CD1c-positive myeloid dendritic cell (primary cell): ENCODE results near the gene HOXC10.

Source experiments
- DNase-seq: peaks from one replicate; pipeline ENCODE4 v3.0.0-alpha.2; 2016; ENCODE audit errors: extremely low spot score

The HOXC10 gene

DNA sequence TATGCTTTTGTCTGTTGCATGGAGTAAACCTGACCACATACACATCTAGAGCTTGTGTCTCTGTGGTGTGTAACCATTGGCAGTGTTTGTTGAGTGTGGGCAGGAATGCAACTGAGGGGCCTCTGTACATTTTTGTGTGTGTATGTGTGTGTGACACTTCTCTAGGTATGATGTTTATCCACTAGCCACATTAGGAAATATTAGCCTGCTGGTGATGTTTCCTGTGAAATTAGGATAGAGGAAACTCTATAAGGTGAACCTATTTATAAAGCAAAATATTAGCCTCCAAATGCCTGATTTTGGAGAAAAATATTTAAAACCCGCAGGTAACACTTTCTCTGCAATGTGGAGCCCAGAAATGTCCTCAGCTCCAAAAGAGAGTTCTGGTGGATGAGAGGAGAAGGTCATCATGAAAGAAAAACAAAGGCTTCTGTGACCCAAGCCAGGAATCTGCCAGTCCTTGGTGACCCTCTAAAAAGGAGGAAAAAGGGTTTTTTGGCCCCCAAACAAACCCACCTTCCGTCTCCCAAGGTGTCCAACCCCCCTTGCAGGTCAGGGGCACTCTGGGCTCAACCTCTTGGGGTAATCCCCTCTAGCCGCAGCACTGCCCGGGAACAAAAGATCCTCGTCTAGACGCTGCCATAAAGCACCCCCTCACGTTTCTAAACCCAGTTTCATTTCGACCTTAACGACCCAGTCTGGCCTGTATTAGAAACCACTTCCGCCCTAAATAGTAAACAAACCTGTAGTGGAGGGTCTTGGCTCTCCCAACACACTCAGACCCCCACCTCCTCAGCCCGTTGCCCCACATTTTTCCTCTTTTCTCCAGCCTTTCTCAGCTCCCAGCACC, 7.1 kb upstream of the HOXC10 start:
- DNase-seq, result no peak

DNA sequence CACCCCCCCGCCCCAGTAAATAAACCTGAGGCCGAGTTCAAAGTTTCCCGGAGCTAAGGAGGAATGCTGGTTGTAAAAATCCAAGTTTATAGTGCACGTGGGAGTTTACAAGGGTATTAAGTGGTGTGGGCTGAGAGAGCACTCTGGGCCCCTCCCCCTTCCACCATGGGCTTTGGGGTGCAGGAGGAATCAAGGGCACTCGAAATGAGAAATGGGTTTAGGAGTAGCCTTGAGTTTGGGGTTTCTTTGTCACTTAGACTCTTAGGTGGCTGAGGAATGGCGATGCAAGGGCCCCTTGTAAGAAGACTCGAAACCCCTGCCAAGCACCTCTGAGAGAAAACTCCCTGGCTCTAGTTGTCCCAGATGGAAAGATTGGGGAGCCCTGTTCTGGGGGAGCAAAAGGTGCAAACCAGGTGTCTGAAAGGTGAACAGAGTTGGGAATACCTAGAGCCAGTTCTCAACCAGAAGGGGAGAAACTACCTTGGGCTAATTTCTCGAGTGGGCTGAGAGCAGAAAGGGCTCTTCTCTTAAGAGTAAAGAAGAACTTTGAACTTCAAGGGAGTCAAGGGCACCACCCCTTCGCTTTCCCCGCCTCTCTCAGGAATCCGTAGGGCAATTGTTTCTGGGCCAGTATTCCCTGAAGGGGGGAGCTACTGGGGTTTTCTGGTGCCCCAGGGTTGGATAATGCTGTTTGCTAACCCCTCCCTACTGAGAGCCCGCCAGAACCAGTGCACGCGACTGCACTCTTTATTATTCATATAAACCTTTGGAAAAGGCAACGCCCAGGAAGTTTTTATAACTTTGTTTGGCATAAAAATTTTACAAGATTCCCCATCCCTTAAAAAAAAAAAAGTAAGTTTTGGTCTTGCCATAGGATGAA, 6.2 kb upstream of the HOXC10 start:
- no peak for DNase-seq

DNA sequence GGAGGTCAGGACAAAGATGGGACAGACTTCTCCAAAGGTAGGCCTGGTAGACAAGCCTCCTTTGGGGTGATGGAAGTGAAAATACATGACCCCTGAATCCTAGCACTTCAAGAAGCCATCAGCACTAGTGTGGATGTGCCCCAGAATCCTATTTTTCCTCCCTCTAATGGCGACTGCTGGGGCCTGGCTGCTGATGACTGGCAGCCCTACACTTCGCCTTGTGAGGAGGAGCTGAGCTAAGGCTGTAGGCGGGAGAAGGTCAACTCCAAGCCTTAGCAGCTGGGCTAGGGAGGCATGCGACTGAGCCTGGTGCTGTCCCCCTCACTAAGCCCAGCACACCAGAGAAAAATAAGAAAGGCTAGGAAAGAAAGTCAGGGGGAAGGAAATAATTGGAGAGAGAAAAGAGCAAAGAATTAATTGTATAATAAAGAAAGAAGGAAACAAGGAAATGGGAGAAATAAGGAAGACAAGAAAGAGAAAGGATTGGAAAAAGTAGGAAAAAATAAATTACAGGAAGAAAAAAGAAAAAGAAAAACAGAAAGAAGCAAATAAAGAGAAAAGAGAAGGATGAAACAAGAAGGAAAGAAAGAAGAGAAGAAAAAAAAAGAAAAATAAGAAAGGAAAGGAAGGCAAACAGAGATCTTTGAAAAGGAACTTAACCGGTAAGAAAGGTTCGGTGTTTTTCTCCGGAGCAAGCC, 4.7 kb upstream of the HOXC10 start:
- no peak for DNase-seq

DNA sequence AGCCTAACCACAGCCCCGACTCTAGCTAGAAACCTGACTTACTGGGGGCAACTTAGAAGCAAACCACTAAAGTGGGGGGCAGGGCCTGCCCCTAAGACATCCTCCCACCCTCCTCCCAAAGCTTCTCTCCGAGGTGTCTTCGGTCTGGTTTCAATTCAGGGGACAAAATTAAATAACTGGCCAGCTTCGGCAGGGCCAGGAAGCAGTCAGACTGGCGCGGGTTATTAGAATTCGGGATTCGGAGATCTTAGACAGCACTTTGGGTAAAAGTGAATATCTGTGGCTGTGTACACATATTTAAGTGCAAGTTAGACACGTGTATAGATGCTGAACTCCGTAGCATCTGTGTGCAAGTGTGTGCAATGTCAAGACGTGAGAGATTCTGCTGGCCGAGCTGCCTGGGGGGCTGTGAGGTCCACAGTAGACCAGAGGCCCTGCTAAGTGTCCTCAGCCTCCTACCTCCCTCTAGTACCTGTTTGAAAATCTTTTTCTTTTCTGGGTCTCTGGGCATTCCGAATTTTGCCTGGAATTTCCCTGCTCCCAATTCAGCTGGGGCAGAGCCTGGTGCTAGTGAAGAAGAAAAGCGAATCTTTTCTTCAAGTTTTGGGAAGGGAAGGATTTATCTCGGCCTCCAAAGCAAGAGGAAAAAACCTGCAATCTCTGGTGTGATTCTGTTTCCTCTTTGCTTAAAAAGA, 4.0 kb upstream of the HOXC10 start:
- no peak for DNase-seq

DNA sequence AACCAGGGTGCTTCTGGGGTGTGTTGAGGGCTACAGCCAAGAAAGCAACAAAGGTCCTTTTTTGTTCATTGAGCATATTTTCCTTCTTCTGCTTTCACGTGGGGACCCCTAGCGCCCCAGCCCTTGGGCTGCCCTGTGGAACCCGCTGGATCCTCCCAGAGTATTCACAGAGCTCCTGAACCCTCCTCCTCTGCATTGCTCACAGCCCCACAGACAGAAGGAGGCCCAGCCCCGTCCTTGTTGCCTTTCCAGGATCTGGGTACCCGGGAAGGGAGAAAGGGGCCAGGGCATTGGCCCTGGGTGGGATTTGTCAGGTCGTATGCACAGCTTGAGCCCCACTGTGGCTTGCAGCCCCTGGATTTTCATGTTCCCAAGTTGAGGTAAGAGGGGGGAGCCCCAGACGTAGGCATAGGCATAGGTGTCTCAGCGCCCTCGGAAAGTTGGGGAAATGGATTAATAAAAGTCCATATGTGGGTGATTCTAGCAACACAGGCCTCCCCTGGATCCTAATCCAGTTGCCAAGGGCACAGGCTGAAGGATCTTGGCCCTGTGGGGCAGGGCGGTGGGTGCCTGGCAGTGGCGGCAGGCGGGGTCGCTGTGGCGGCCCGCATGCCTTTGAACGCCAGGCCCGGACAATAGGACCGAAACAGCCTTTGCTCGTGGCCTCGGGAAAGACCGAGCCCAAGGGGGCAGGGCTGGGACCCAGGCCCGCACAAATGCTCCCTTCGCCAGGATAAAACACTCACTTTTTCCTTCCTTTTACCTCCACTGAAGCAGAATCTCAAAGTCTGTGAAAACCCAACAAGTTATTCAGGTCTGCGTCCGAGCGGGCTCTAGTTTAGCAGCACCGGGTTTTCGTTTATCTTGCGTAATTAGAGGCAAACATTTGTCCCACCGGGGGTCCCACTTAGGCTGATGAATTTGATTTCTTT, 3.0 kb upstream of the HOXC10 start:
- no peak for DNase-seq

DNA sequence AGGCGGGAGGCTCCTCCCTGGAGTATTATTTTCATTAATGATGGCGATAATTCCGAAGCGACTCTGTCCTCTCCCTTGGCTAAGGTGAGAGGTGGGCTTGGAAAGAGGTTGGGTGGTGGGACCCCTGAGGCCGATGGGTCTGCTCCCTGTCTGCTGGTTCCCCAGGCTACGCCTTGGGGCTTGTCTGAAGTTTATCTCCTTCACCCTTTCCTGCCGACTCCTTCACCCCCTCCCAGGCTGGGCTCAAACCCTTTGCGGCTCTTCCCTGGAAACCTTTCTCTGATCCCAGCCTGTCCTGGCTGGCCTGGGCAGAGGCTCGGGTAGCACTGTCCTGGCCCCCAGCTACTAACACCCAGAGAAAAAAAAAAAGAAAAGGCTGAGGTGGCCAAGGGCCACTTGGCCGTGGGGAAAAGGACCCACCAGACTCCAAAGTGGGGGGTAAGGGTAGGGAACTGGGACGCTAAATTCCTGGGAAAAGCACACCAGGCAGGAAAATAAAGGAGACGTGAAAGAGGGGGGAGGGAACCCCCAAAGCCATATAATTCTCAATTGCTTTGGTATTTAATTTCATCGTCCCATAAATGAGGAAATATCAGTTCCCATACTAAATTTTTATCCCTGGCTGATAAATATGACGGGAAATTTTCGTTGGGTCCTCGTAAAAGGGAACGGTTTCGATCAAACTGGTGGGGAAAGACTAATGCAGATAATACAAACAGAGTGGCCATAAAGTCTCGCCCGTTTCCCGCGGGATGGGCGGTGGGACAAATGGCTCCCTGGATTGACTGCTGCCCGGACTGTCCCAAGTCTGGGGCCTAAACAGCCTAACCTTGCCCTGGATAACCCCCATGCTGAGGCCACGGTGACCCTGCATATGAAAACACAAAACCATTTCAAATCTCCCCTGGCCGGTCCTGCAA, 2.0 kb upstream of the HOXC10 start:
- no peak for DNase-seq

DNA sequence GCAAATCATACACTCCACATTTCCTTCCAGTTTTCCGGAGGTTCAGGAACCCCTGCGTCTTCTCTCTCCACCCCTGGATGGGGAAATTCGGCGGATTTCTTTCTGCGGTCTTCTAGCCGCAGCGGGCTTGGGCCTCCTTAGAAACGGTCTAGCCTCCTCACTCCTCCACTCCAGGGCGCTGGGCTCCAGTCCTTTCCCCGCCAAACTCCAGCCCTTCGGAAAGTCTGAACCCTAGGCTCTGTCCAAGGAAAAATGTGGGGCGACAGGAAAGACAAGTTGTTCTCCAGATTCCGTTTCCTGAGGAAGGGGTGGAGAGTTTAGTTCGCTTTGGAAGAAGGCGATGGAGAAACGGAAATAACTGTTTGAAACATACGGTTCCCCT, 1.4 kb upstream of the HOXC10 start:
- DNase-seq, result no peak

DNA sequence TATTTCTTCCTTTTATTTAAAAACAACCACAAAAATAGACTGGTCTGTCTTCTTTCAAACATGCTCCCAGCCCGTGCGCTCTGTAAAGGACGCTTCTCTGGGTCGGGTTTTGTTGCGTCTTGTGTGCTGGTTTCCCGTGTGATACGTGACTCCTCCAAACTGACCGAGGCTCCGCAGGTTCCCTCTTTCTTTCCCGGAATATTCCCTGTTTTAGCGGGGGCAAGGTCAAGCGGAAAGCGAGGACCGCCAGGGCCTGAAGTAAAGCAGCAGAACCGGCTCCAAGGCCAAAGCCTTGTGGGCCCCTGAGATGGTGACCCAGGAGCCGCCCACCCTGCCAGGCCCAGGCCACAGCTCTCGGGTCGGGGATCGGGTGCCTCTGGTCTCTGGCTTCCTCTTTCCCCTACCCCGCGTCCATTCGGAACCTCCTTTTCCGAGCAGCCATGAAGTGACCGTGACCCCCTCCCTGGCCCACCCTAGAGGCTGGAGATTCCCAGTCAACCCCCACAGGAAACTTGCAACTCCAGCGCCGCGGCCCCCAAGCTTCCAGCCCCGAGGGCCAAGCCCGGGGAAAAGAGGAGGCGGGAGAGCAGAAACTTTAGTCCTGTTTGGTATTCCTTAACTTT, 885 bp upstream of the HOXC10 start:
- no peak for DNase-seq

DNA sequence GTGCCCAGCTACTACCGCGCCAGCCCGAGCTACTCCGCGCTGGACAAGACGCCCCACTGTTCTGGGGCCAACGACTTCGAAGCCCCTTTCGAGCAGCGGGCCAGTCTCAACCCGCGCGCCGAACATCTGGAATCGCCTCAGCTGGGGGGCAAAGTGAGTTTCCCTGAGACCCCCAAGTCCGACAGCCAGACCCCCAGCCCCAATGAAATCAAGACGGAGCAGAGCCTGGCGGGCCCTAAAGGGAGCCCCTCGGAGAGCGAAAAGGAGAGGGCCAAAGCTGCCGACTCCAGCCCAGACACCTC, 697 bp downstream of the HOXC10 start:
- no peak for DNase-seq

DNA sequence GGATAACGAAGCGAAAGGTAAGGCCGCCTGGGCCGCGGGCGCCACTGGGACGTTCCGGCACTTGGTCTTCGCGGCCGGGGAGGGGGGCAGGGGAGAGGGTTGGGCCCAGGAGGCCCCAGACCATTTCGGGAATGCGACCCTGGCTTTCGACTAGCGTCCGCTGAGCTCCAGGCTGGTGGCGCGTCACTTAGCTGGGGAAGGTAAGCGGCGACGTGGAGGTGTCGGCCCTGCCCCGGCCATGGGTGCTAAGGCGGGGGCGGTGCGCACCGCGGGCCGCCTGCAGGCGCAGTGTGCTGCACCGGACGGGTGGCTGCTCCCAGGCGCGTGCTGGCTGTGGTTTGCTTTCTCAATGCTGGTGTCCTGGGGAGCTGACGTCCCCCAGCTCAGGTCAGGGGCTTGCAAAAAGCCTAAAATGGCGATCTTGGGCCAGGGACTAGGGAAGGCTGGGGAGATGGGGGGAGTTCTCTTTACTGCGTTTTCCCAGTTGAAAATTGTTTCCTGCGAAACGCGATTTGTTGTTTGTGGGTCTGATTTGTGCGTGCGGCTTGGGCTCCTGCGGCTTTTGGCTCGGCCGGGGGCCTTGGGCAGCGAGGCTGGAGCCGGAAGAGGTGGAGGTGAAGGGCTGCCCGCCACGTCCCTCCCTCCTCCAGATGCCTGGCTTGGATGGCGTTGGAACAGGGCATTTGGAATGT, 1.2 kb downstream of the HOXC10 start:
- DNase-seq, result no peak

DNA sequence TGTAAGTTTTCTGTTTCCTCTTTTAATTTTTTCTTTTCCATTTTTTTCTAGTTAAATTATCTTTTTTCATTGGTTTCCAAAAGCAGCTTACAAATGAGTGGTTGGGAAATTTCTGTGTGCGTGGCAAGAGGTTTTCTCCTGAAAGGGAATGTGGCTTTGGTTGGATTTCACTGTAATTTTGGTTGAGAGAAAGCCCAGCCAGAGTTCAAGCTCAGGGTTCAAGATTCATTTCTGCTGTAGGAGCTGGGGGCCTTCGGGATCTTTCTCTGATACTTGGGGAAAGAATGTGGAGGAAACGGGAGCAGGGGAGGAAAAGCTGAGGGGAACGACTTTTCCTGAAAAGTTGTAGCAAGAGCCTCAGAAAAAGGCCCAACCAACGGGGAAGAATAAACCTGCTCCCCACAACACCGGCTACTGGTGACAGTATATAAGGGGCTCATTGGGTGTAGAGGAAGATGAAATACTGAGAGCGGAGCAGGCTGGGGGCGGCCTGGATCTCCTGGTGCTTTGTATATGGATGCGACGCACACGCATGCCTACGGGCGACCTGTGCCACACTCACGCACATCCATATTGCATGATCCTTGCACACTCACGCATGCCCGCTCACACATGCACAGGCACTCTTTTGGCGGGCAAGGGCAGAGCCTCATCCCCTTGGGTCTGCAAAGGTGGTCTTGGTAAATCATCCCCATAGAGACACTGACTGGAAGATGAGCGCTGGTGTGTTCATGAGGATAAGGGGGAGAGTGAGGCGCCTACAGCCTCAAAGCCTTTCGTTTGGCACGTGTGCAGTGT, 1.9 kb downstream of the HOXC10 start:
- DNase-seq, result no peak

DNA sequence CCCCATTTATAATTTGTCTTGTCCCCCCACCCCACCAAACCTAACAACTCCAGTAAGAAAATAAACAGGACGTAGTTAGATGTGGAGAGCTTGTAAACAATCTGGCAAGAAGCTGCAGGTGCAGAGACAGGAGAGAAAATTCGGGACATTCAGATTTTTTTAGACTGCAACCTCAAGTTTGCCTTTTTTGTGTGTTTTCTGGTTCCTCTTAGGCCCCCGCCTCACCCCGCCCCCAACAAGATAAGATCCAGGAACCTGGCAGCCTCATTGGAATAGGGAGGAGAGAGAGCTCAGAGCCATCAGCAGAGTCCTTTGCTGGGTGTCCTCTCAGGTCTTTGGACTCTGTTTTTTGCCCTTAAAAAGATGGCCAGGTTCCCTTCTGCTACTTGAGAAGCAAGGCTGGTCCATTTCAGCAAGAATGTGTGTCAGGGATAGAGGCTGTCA, 2.9 kb downstream of the HOXC10 start:
- no peak for DNase-seq

DNA sequence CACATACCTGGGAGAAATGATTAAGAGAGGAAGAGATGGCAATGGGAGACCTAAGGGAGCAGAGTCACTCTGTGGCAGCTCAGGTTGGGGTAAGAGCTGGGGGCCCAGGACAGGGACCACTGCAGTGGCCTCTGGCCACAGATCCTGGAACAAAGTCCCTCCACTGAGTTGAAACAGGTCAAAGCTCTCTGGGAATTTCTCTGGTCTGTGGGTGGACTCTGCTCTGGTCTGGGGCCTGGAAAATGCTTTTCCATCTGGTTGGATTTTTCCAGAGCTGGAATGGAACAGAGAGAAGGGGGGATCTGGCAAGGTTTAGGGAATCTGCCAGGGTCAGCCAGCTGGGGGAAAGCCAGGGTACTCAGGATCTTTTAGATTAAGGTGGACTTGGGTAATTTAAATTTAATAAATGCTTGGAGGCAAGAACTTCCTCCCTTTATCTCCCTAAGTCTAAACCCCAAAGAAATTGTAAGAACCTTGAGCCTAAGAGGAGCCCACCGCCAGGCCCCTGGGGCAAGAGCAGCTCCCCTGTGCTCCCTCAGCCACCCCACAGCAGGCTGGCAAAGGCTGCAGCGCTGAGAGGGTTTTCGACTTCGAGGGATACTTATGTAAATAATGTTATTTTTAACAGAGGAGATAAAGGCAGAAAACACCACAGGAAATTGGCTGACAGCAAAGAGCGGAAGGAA, 3.7 kb downstream of the HOXC10 start:
- DNase-seq, result no peak

DNA sequence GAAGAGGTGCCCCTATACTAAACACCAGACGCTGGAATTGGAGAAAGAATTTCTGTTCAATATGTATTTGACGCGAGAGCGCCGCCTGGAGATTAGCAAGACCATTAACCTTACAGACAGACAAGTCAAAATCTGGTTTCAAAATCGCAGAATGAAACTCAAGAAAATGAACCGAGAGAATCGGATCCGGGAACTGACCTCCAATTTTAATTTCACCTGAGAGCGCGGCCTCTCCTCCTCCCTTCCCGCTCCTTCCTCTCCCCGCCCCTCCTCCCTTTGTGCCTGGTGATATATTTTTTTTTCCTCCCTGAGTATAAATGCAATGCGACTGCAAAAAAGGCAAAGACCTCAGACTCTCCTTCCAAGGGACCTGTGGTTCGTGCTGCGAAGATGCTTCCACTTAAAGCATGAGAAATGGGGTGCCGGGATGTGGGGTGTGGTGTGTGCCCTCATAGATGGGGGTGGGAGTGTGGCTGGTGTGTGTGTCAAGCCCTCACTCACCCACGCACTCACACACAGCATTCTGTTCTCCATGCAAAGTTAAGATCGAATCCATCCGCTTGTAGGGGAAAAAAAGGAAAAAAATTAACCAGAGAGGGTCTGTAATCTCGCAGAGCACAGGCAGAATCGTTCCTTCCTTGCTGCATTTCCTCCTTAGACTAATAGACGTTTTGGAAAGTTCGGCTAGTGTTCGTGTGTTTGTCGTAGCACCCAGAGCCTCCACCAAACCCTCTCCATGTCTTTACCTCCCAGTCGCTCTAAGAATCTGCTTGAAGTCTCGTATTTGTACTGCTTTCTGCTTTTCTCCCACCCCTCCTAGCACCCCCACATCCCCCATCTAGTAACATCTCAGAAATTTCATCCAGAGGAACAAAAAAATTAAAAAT, 4.5 kb downstream of the HOXC10 start:
- DNase-seq, result peak; percentile 38

DNA sequence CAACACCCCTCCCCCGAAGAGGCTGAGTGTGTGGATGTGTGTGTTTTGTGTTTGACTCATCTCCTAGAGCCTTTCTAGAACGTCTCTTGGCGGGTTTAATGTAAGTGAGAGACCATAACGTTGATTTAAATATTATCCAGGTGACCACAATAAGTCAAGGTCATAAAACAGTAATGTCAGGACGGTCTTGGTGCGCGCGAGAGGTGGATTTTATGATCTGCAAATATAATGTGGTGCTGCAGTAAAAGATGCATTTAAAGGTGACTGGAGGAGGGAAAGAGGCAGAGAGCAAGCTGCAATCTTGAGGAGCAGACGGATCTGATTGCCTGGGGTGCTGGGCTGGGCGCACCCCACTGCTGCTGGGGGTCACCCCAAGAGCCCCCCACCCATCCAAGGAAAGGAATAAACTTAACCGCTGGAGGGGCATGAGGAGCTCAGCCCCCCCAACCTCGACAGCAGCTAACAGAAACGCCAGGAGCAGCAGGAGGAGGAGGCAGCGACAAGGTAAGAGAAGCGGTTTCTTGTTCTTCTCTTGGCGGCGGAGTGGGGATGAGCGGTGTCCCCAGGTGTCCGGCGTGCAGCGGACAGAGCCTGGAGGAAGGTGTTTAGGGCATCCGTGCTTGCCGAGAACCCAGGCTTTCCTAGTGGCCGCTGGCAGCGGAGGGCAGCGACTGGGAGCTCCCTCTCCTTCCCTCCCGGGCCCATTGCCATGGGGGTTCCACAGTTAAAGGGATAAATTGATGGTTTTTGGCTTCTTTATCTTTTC, 5.5 kb downstream of the HOXC10 start:
- DNase-seq, result no peak
